ENCODE measurements around the gene POLE2. TPM values are rescaled to one million over a fixed set of nuclear protein-coding genes. Genes with fewer than 3 reads are reported as not detected.

POLE2 gene
- total and polyA plus RNA-seq, 2 donors, result 3.2 to 25.5 TPM

DNA sequence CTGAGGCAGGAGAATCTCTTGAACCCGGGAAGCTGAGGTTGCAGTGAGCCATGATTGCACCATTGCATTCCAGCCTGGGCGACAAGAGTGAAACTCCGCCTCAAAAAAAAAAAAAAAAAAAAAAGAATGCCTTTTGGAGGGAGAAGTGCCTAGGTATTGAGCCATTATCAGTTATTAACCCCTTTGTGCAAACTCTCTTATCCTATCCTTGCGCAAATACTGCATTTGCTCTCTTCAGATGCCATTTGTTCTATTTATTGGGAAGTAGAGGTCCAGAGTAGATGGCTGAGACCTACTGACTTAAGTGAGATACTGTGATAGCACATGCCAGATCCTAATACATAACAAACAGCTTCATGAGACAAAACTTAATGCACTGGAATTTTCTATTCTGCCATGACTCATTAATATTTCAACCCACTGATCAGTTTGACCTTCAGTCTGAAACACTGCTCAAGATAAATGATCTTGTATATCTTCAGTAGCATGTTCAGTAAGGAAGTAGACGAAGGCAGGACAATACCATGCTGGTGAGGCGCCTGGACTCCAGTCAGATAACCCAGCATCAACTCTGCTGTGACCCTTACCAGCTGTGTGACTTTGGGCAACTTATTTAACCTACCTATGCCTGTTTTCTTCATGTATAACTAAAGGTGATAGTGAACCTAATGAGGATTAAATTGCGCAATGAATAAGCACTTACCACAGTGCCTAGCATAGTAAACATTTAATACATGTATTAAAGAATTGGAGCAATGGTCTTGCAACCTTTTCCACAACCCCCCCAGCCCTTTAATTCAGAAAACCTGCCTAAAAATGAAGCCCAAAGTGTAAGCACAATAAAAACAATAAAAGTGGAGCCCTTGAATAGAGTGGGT, 47.2 kb downstream of the POLE2 start:
- H3K36me3 ChIP-seq (ENCODE audit: insufficient read depth), result peaks cover 1% of the 10 kb centered on the region
- DNase-seq (ENCODE audit: extremely low spot score), result no peak
- no peak overlapping the region for H3K4me3 ChIP-seq (ENCODE audit: low read depth, low read length)
- WGBS, result 95% methylated on average over 7 of the region's 7 CpGs
- no peak overlapping the region for H3K27ac ChIP-seq (ENCODE audit: low read depth)
- peaks cover 2% of the 10 kb centered on the region for H3K4me1 ChIP-seq (ENCODE audit: insufficient read depth)

DNA sequence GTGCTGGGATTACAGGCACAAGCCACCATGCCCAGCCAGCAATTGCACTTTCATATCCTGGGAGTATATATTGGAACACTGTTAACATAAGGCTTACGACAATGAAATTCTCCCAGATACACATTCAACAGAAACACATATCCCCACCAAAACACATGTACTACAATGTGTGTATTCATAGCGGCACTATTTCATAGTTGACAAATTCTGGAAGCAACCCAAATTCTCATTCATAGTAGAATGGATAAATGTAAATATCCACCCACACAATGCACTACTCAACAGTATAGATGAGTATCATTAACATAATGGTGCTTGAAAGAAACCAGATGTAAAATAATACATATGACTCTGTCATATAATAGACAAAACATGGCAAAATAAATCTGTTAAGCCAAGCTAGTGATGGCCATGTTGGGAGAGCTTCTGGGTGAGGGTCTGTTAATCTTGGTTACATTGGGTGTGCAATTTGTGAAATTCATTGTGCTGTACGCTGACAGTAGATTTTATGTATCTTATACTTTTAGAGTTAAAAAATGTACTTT, 50.4 kb downstream of the POLE2 start:
- H3K4me1 ChIP-seq (ENCODE audit: insufficient read depth), result peaks cover 2% of the 10 kb centered on the region
- WGBS, result 86% methylated on average over 3 of the region's 3 CpGs
- no peak overlapping the region for H3K4me3 ChIP-seq (ENCODE audit: low read depth, low read length)
- H3K36me3 ChIP-seq (ENCODE audit: insufficient read depth), result peaks cover 1% of the 10 kb centered on the region
- no peak for DNase-seq (ENCODE audit: extremely low spot score)
- no peak overlapping the region for H3K27ac ChIP-seq (ENCODE audit: low read depth)

DNA sequence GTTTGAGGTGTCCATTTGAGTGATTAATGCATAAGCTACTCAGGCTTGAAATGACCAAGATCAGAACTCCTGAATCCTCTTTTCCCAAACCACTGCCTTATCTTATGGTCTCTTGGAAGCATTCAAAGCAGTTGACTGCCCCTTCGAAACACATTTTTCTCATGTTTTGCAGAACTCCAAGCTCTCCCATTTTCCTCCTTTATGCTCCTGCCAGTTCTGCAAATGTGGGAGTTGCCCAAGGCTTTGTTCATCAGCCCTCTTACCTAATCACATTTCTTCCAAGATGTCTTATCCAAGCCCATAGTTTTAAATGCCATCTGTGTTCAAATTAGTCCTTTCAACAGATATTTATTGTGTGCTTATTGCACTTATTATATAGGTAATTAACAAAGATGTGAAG, 51.1 kb downstream of the POLE2 start:
- WGBS, result 93% methylated on average over 1 of the region's 1 CpG
- no peak for DNase-seq (ENCODE audit: extremely low spot score)
- Histone ChIP-seq H3K4me3 (ENCODE audit: low read depth, low read length) (no peak overlapping the region), H3K27ac (ENCODE audit: low read depth) (no peak overlapping the region), H3K4me1 (ENCODE audit: insufficient read depth) (peaks cover 2% of the 10 kb centered on the region), H3K36me3 (ENCODE audit: insufficient read depth) (peaks cover 1% of the 10 kb centered on the region)

DNA sequence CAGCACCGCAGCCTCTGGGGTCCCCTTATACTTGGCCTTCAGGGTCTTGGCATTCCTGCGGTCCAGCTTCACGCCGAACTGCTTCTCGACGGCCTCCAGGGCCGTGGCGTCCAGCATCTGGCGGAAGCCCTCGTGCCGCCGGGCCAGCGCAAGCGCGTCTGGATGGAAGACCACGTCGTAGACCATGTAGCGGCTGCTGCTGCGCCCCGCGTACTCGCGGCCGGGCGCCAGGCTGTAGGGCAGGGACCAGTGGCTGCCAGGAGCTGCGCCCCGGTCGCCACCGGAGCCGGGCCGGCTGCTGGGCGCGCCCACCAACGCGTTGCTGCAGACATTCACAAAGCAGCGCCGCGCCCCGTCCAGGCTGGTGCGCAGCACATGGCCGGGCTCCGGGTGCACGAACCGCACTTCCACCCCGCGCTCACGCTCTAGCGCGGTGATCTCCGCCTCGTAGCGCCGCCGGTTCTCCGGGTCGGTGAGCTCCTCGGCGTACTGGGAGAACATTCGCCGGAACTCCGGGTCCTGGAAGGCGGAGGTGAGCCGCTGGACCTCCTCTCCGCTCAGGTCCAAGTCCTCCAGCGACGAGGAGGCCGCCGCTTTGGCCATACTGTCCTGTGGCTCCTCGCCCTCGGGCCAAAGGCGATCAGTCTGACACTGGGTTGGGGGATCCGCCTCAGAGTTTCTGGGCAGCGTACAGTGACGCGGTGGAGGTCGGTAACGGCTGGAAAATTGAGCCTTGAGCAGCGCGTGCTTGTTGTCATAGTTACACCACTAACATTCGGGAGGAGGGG, 53.3 kb downstream of the POLE2 start, which contains the start of gene DNAAF2:
Gene DNAAF2 (minus strand): TSS at position 698 of the 788 bp plus-strand sequence. CDS start 95 bp downstream, at position 603.
- H3K4me3 ChIP-seq (ENCODE audit: low read depth, low read length), result peak within 1 kb of the TSS; percentile 89
- H3K36me3 ChIP-seq (ENCODE audit: insufficient read depth), result peaks cover 1% of the 10 kb centered on the region
- no peak for DNase-seq (ENCODE audit: extremely low spot score)
- no peaks in the 10 kb centered on the region for H3K4me1 ChIP-seq (ENCODE audit: insufficient read depth)
- under 1% methylated on average over 80 of the region's 80 CpGs for WGBS
- peak within 1 kb of the TSS; percentile 93 for H3K27ac ChIP-seq (ENCODE audit: low read depth)

DNA sequence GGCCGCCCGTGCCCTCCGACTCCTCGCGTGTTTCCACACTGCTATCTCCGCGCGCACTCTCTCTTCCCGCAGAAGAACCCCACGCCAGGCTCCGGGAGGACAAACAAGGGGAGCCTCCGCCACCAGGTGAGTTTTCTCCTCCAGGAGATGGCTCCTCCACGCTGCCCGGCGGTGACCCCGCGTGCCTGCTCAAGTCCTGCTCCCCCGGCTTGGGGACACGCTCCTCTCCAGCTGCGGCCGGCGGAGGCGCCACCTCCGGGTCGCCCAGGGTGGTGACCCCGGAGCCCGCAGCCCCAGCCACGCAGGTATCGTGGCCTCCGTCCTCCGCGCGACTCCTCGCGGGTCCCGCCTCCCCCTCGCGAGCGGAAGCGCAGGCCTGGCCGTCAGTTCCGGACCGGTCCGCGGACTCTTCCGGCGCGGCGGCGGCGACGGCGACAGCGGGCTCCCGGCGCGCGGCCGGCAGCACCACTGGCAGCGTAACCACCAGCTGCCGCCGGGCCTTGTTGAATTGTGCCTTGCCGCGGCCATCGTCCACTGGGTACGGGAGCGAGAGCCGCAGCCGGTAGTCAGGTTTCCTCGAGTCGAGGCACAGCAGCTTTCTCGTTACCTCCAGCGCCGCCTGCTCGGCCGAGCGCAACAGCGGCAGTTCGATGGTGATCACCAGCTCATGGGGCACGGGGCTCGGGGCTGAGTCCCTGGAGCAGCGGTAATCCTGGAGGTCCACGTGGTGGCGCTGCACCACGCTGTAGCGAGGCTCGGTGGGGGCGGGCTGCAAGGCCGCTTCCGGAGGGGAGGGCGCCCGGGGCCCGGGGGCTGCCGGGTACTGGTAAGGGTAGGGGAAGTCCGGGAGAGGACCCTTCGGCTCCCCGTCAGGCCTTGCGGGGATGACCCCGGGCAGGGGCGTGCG, 54.1 kb downstream of the POLE2 start:
- under 1% methylated on average over 101 of the region's 101 CpGs for WGBS
- Histone ChIP-seq H3K27ac (ENCODE audit: low read depth) (peak overlapping the region; percentile 93), H3K4me3 (ENCODE audit: low read depth, low read length) (peak overlapping the region; percentile 89), H3K36me3 (ENCODE audit: insufficient read depth) (peaks cover 1% of the 10 kb centered on the region), H3K4me1 (ENCODE audit: insufficient read depth) (no peaks in the 10 kb centered on the region)
- DNase-seq (ENCODE audit: extremely low spot score), result peak; percentile 84

DNA sequence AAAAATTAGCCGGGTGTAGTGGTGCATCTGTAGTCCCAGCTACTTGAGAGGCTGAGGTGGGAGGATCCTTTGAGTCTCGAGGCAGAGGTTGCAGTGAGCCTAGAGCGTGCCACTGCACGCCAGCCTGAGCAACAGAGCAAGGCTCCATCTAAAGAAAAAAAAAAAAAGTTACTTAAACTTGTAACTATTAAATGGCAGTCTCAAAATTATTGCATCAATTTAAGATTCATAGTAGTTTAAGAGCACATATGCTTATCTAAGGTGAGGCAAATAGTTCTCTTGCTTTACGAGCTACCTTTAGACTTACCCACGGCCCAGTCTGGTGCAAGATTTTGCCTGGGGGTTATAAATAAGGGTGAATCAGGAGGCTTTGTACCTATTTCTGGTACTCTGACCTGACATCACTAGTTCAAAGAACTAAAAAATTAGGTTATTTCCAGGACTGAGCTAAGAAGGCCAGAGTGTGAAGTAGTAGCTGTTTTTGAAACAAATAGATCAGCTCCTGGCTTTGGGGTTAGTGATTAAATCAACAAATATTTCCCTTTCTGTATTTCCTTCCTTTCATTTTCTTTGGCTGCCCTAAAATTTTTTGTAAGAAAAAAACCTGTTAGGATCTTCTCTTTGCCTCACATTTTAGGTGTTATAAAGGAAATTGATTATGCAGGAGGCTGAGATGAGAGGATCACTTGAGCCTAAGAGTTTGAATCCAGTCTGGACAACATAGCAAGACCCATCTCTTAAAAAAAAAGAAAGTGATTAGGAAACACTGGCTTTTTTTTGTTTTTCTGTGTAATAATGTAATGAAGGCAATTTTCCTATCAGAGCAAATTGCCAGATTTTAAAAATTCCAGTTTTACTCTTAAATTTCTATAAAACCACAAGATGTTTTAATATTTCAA, 63.8 kb downstream of the POLE2 start:
- H3K27ac ChIP-seq (ENCODE audit: low read depth), result no peak overlapping the region
- WGBS, result 77% methylated on average over 6 of the region's 6 CpGs
- no peaks in the 10 kb centered on the region for H3K36me3 ChIP-seq (ENCODE audit: insufficient read depth)
- no peak overlapping the region for H3K4me3 ChIP-seq (ENCODE audit: low read depth, low read length)
- no peaks in the 10 kb centered on the region for H3K4me1 ChIP-seq (ENCODE audit: insufficient read depth)
- no peak for DNase-seq (ENCODE audit: extremely low spot score)

DNA sequence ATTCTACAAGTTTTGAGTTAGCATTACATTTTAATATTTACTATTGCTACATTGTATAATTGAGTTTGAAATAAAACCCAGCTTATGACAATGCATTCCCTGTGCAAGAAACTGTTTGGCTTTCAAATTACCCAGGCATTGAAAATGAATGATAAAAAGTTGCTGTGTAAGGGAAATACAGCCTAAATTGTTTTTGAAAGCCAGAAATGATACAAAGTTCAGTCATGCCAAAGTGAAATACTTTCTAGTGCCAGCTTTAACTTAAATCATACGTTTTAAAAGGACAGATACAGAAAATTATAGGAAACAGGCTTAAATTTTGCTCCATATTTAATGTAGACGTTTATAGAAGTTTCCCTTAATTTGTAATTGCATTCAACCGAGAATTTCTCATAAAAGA, 64.6 kb downstream of the POLE2 start:
- DNase-seq (ENCODE audit: extremely low spot score), result no peak
- Histone ChIP-seq H3K27ac (ENCODE audit: low read depth) (no peak overlapping the region), H3K36me3 (ENCODE audit: insufficient read depth) (no peaks in the 10 kb centered on the region), H3K4me1 (ENCODE audit: insufficient read depth) (no peaks in the 10 kb centered on the region), H3K4me3 (ENCODE audit: low read depth, low read length) (no peak overlapping the region)
- 51% methylated on average over 3 of the region's 3 CpGs for WGBS

DNA sequence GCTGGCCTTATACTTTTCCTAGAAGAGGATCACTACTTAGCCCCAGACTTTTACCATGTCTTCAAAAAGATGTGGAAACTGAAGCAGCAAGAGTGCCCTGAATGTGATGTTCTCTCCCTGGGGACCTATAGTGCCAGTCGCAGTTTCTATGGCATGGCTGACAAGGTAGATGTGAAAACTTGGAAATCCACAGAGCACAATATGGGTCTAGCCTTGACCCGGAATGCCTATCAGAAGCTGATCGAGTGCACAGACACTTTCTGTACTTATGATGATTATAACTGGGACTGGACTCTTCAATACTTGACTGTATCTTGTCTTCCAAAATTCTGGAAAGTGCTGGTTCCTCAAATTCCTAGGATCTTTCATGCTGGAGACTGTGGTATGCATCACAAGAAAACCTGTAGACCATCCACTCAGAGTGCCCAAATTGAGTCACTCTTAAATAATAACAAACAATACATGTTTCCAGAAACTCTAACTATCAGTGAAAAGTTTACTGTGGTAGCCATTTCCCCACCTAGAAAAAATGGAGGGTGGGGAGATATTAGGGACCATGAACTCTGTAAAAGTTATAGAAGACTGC, 65.9 kb downstream of the POLE2 start:
- Histone ChIP-seq H3K4me3 (ENCODE audit: low read depth, low read length) (peak overlapping the region; percentile 69), H3K4me1 (ENCODE audit: insufficient read depth) (no peaks in the 10 kb centered on the region), H3K27ac (ENCODE audit: low read depth) (no peak overlapping the region), H3K36me3 (ENCODE audit: insufficient read depth) (peaks cover under 1% of the 10 kb centered on the region)
- WGBS, result 69% methylated on average over 3 of the region's 3 CpGs
- DNase-seq (ENCODE audit: extremely low spot score), result no peak

DNA sequence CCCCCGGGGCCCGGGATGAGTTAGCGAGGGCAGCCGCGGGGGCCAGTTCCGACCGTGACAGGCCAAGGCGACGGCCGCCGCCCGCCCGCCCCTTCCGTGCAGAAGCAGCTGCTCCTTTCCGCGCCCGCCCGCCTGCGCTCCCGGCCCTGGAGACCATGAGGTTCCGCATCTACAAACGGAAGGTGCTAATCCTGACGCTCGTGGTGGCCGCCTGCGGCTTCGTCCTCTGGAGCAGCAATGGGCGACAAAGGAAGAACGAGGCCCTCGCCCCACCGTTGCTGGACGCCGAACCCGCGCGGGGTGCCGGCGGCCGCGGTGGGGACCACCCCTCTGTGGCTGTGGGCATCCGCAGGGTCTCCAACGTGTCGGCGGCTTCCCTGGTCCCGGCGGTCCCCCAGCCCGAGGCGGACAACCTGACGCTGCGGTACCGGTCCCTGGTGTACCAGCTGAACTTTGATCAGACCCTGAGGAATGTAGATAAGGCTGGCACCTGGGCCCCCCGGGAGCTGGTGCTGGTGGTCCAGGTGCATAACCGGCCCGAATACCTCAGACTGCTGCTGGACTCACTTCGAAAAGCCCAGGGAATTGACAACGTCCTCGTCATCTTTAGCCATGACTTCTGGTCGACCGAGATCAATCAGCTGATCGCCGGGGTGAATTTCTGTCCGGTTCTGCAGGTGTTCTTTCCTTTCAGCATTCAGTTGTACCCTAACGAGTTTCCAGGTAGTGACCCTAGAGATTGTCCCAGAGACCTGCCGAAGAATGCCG, 66.7 kb downstream of the POLE2 start:
- H3K27ac ChIP-seq (ENCODE audit: low read depth), result peak overlapping the region; percentile 85
- no peaks in the 10 kb centered on the region for H3K4me1 ChIP-seq (ENCODE audit: insufficient read depth)
- DNase-seq (ENCODE audit: extremely low spot score), result no peak
- peak overlapping the region; percentile 69 for H3K4me3 ChIP-seq (ENCODE audit: low read depth, low read length)
- WGBS, result 3% methylated on average over 65 of the region's 65 CpGs
- peaks cover 2% of the 10 kb centered on the region for H3K36me3 ChIP-seq (ENCODE audit: insufficient read depth)

DNA sequence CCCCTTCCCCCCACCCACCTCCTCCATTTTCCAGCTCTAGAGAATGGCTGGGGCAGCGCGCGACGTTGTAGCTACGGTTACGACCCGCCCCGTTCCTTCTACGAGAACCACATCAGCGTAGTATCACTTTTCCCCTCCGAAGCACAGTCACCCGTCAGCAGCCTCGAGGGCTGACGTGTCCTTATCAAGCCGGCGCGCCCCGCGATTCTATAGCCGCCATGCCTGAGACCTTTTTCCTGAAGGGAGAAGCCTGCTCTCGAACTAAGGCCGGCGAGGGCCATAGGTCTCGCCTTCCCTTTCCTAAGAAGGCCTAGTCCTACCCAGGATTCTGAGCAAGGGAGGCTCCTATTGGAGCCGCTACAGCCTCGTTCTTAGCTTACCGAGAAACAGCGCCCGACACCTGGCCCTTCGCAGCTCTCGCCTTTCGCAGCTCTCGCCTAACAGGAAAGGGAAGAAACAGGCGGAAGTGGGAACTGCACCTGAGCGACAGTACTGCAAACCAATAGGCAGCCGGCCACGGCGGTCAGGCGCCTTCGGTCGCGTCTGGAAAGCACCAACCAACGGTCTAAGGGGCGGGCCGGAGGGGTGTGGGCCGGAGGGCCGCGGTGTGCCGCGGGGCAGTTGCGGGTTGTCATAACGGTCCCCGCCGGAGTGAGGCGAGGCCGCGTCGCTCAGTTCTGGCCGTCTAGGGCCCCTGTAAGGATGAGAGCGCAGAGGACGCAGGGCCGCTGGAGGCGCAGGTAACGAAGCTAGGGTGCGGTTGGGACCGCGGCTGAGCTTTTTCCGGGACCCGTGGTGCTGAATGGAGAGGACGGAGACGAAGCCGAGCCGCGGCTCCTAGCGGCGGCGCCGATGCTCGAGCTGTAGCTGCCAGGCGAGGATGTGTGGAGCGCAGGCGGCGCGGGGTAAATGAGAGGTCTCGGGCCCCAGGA, 67.6 kb downstream of the POLE2 start, which contains the start of the genes MGAT2 and RPL36AL:
Gene MGAT2 (plus strand): TSS at position 618 of the 932 bp plus-strand sequence. CDS start 470 bp downstream, outside the sequence.
Gene RPL36AL (minus strand): TSS at position 445 of the 932 bp plus-strand sequence. CDS start 1,522 bp downstream, outside the sequence.
- Histone ChIP-seq H3K4me3 (ENCODE audit: low read depth, low read length) (peak within 1 kb of the TSS; percentile 69), H3K27ac (ENCODE audit: low read depth) (peak within 1 kb of the TSS; percentile 93), H3K36me3 (ENCODE audit: insufficient read depth) (peaks cover 2% of the 10 kb centered on the region), H3K4me1 (ENCODE audit: insufficient read depth) (no peaks in the 10 kb centered on the region)
- DNase-seq (ENCODE audit: extremely low spot score), result peak; percentile 93
- under 1% methylated on average over 85 of the region's 85 CpGs for WGBS
